Measurements from ENCODE around the gene EZH2. TPM values are rescaled to one million over a fixed set of nuclear protein-coding genes. Genes with fewer than 3 reads are reported as not detected.

EZH2 gene
- total RNA-seq, 1 donor from 2014 or later: 49.6 TPM

- TF ChIP-seq CTCF (conservative IDR thresholded peaks at IDR 0.05): no peak
- H3K27me3 Mint-ChIP-seq: no peaks in the 10 kb centered on the region
- H3K9me3 Mint-ChIP-seq: no peaks in the 10 kb centered on the region
- H3K27ac Mint-ChIP-seq: no peak overlapping the region
- H3K4me3 Mint-ChIP-seq: no peak overlapping the region
- DNase-seq (ENCODE audit: extremely low spot score, unreplicated experiment): no peak
- H3K36me3 Mint-ChIP-seq: peaks cover 50% of the 10 kb centered on the region
- no peaks in the 10 kb centered on the region for H3K4me1 Mint-ChIP-seq (ENCODE audit: unreplicated experiment)
Measured at GRCh38 chr7:148803094-148803493, 81.0 kb downstream of the EZH2 start.

GRCh38 chr7:148802101-148802493, 82.0 kb downstream of the EZH2 start:
- no peaks in the 10 kb centered on the region for H3K9me3 Mint-ChIP-seq
- H3K27me3 Mint-ChIP-seq: no peaks in the 10 kb centered on the region
- peaks cover 51% of the 10 kb centered on the region for H3K36me3 Mint-ChIP-seq
- H3K4me1 Mint-ChIP-seq (ENCODE audit: unreplicated experiment): no peaks in the 10 kb centered on the region
- no peak for TF ChIP-seq CTCF (conservative IDR thresholded peaks at IDR 0.05)
- peak overlapping the region; percentile 41 for H3K27ac Mint-ChIP-seq
- no peak for DNase-seq (ENCODE audit: extremely low spot score, unreplicated experiment)
- H3K4me3 Mint-ChIP-seq: no peak overlapping the region

- Mint-ChIP-seq H3K27me3 (no peaks in the 10 kb centered on the region), H3K9me3 (no peaks in the 10 kb centered on the region), H3K36me3 (peaks cover 53% of the 10 kb centered on the region), H3K4me1 (ENCODE audit: unreplicated experiment) (no peaks in the 10 kb centered on the region), H3K27ac (no peak overlapping the region), H3K4me3 (no peak overlapping the region)
- TF ChIP-seq CTCF (conservative IDR thresholded peaks at IDR 0.05): no peak
- no peak for DNase-seq (ENCODE audit: extremely low spot score, unreplicated experiment)
Measured at GRCh38 chr7:148800677-148801076, 83.4 kb downstream of the EZH2 start.

- H3K36me3 Mint-ChIP-seq: peaks cover 51% of the 10 kb centered on the region
- no peak overlapping the region for H3K4me3 Mint-ChIP-seq
- TF ChIP-seq CTCF (conservative IDR thresholded peaks at IDR 0.05): no peak
- H3K9me3 Mint-ChIP-seq: no peaks in the 10 kb centered on the region
- H3K27ac Mint-ChIP-seq: no peak overlapping the region
- H3K27me3 Mint-ChIP-seq: no peaks in the 10 kb centered on the region
- DNase-seq (ENCODE audit: extremely low spot score, unreplicated experiment): no peak
- H3K4me1 Mint-ChIP-seq (ENCODE audit: unreplicated experiment): no peaks in the 10 kb centered on the region
Measured at GRCh38 chr7:148799893-148800555, 84.1 kb downstream of the EZH2 start.

- no peak overlapping the region for H3K27ac Mint-ChIP-seq
- no peaks in the 10 kb centered on the region for H3K4me1 Mint-ChIP-seq (ENCODE audit: unreplicated experiment)
- H3K27me3 Mint-ChIP-seq: no peaks in the 10 kb centered on the region
- TF ChIP-seq CTCF (conservative IDR thresholded peaks at IDR 0.05): no peak
- no peaks in the 10 kb centered on the region for H3K9me3 Mint-ChIP-seq
- DNase-seq (ENCODE audit: extremely low spot score, unreplicated experiment): no peak
- peaks cover 56% of the 10 kb centered on the region for H3K36me3 Mint-ChIP-seq
- H3K4me3 Mint-ChIP-seq: no peak overlapping the region
Measured at GRCh38 chr7:148796841-148797240, 87.2 kb downstream of the EZH2 start.

All from type B pancreatic cell (in vitro differentiated cells).